ENCODE measurements around the gene YARS1. TPM values are rescaled to one million over a fixed set of nuclear protein-coding genes. Genes with fewer than 3 reads are reported as not detected.

YARS1 gene
- polyA plus RNA-seq, 5 donors = 68.4 to 77.3 (median 72.1) TPM

- no peak for DNase-seq
Measured at GRCh38 chr1:32766328-32766972, 50.7 kb downstream of the YARS1 start.

GRCh38 chr1:32765570-32766327, 51.4 kb downstream of the YARS1 start:
- DNase-seq = no peak

GRCh38 chr1:32764826-32765569, 52.2 kb downstream of the YARS1 start:
- DNase-seq = no peak

GRCh38 chr1:32763221-32763620, 53.9 kb downstream of the YARS1 start:
- DNase-seq = no peak

GRCh38 chr1:32761936-32762335, 55.2 kb downstream of the YARS1 start:
- no peak for DNase-seq

- DNase-seq = no peak
Measured at GRCh38 chr1:32761253-32761877, 55.8 kb downstream of the YARS1 start.

GRCh38 chr1:32759997-32760623, 57.0 kb downstream of the YARS1 start:
- peak; percentile 70 to 74 for DNase-seq

GRCh38 chr1:32759521-32759981, 57.6 kb downstream of the YARS1 start:
- peak in 1 of 2 donors; percentile 58 for DNase-seq

- no peak for DNase-seq
Measured at GRCh38 chr1:32758795-32759430, 58.2 kb downstream of the YARS1 start.

- no peak for DNase-seq
Measured at GRCh38 chr1:32758177-32758794, 58.9 kb downstream of the YARS1 start.

- no peak for DNase-seq
Measured at GRCh38 chr1:32757213-32757895, 59.8 kb downstream of the YARS1 start.

- DNase-seq = no peak
Measured at GRCh38 chr1:32755810-32756159, 61.4 kb downstream of the YARS1 start.

- DNase-seq = no peak
Measured at GRCh38 chr1:32755098-32755809, 61.9 kb downstream of the YARS1 start.

- DNase-seq = no peak
Measured at GRCh38 chr1:32754317-32755097, 62.7 kb downstream of the YARS1 start.

- peak; percentile 79 to 81 for DNase-seq
Measured at GRCh38 chr1:32753532-32754316, 63.4 kb downstream of the YARS1 start.

- DNase-seq = no peak
Measured at GRCh38 chr1:32749771-32750170, 67.4 kb downstream of the YARS1 start.

GRCh38 chr1:32749332-32749731, 67.8 kb downstream of the YARS1 start:
- DNase-seq = no peak

- DNase-seq = no peak
Measured at GRCh38 chr1:32748926-32749325, 68.2 kb downstream of the YARS1 start.
